Measurements from ENCODE around the gene GALNTL6.

DNA sequence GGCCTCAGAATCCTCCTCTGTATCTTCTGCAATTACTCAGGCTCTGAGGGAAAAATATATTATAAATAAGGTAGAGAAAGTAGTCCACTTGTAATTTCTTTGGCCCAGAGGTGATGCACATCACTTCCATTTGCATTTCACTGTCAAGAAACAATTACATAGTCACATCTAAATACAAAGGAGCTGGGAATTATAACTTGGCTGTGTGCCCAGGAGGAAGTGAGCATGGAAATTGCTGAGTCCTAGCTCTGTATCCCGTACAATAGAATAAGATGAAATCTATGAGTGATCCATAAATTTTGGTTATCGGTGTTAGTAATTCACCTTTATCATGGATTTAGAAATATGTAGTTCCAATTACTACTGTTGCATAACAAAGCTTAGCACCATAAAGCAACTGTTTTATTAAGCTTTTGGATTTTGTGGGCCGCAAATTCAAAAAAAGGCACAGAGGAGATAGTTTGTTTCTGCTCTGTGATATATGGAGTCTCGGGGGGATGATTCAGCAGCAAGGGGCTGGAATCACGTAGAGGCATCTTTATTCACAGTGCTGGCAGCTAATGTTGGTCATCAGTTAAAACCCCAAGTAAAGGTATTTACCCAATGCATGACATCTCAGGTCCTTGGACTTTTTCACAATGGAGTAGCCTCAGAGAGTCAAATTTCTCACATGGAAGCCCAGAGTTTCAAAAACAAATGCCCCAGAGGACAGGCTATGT, 1114.1 kb downstream of the GALNTL6 start:
- TF ChIP-seq CTCF (IDR thresholded peaks at IDR 0.05) = no peak
- no peak for TF ChIP-seq POLR2A (IDR thresholded peaks at IDR 0.05)

All from lower leg skin (tissue), 3 donors.